GM12878 (cell line): ENCODE measurements around the gene SRRM5. TPM values are rescaled to one million over a fixed set of nuclear protein-coding genes. Genes with fewer than 3 reads are reported as not detected.

Experiments used
- ATAC-seq: fragments of 200-7000 bp; cut with Tn5 transposase; 3 replicates; pipeline ENCODE4 v1.9.1; 2020; ENCODE audit warnings: mild to moderate bottlenecking, moderate library complexity
- BruUV-seq: library from RNA; stranded (reverse); fragments of 400-500 nt; replicated peaks from 2 replicates; lab custom pipeline; 2021; lab: Mats Ljungman, UMichigan
- CTCF ChIA-PET: fragments of 300-600 bp; sonication (Branson Sonifier 250); formaldehyde crosslinking; extraction: SDS; loops from one replicate; lab custom pipeline; 2021; ENCODE audit warnings: inconsistent platforms; lab: Yijun Ruan, JAX
- POLR2A ChIA-PET: fragments of 350-600 bp; formaldehyde crosslinking; extraction: SDS; loops from one replicate; lab custom pipeline; 2021; ENCODE audit warnings: inconsistent platforms; lab: Charles Lee
- RAD21 ChIA-PET: fragments of 300-600 bp; sonication (Branson Sonifier 250); formaldehyde crosslinking; loops from one replicate; lab custom pipeline; 2023; ENCODE audit warnings: antibody characterized with exemption; ENCODE audit not compliant: unreplicated experiment; lab: Charles Lee
- SMC1A ChIA-PET: fragments of 300-600 bp; sonication (Branson Sonifier 250); formaldehyde crosslinking; loops from one replicate; lab custom pipeline; 2023; ENCODE audit not compliant: unreplicated experiment, uncharacterized antibody; lab: Charles Lee
- DNase-seq: peaks from one replicate; pipeline ENCODE4 v3.0.0-alpha.2; 2011; ENCODE audit warnings: low read depth, low spot score
- FAIRE-seq: peaks from 3 replicates; lab custom pipeline; 2011; peaks lifted over from hg19 to GRCh38; lab: Jason Lieb, UNC
- H2AFZ ChIP-seq: 2 replicates; pipeline ENCODE4 v1.6.0; 2011; ENCODE audit warnings: low read depth, low read length, control low read depth; ENCODE audit not compliant: control insufficient read depth
- H3K27ac ChIP-seq: 2 replicates; pipeline ENCODE4 v1.5.1; 2011; ENCODE audit warnings: control low read depth; ENCODE audit not compliant: control insufficient read depth, insufficient read depth
- H3K27me3 ChIP-seq, 2 experiments: replicated peaks in 1 of 2; 2 replicates each; pipeline versions ENCODE4 v1.6.0 to v1.6.1; 2011; ENCODE audit warnings: low read length in 1 of 2; ENCODE audit not compliant: control insufficient read depth in 2 of 2, insufficient read depth in 2 of 2
- H3K36me3 ChIP-seq, 2 experiments: 2 replicates each; pipeline ENCODE4 v1.5.1; 2011; ENCODE audit warnings: low read length in 1 of 2; ENCODE audit not compliant: control insufficient read depth in 2 of 2, insufficient read depth in 2 of 2
- H3K4me1 ChIP-seq: 2 replicates; pipeline ENCODE4 v1.6.1; 2011; ENCODE audit warnings: mild to moderate bottlenecking, low read length, moderate library complexity, mixed read lengths; ENCODE audit not compliant: control insufficient read depth, insufficient read depth
- H3K4me2 ChIP-seq: 2 replicates; pipeline ENCODE4 v1.6.0; 2011; ENCODE audit warnings: control low read depth; ENCODE audit not compliant: control insufficient read depth, insufficient read depth
- H3K4me3 ChIP-seq: fragments of 200-600 bp; sonication (generic); 2 replicates; pipeline ENCODE4 v1.5.1; 2016
- H3K79me2 ChIP-seq: 2 replicates; pipeline ENCODE4 v1.6.0; 2011; ENCODE audit warnings: low read length; ENCODE audit not compliant: control insufficient read depth, insufficient read depth
- H3K9ac ChIP-seq: 2 replicates; pipeline ENCODE4 v1.8.0; 2011; ENCODE audit warnings: low read length, control low read depth, mixed read lengths; ENCODE audit not compliant: control insufficient read depth, insufficient read depth
- H3K9me3 ChIP-seq: replicated peaks from 3 replicates; pipeline ENCODE4 v1.5.1; 2011; ENCODE audit warnings: mild to moderate bottlenecking, low read length; ENCODE audit not compliant: control insufficient read depth, insufficient read depth
- H4K20me1 ChIP-seq: 2 replicates; pipeline ENCODE4 v1.6.0; 2011; ENCODE audit not compliant: control insufficient read depth, insufficient read depth
- ATF7 ChIP-seq: fragments of 450-650 bp; IDR thresholded peaks from 2 replicates; pipeline ENCODE4 v1.6.1; 2016; ENCODE audit warnings: low read depth, mild to moderate bottlenecking
- CHD1 ChIP-seq: IDR thresholded peaks from 2 replicates; pipeline ENCODE4 v1.6.1; 2012; ENCODE audit warnings: low read depth, low read length, improper control_type of control experiment
- CREM ChIP-seq: IDR thresholded peaks from 2 replicates; pipeline ENCODE4 v1.6.1; 2014; ENCODE audit warnings: antibody characterized with exemption, low read depth
- ELK1 ChIP-seq: IDR thresholded peaks from 2 replicates; pipeline ENCODE4 v1.6.1; 2012; ENCODE audit warnings: low read depth, low read length, improper control_type of control experiment
- FOXK2 ChIP-seq: fragments of 450-650 bp; IDR thresholded peaks from 2 replicates; pipeline ENCODE4 v1.6.1; 2017; ENCODE audit warnings: mild to moderate bottlenecking, moderate library complexity
- GABPA ChIP-seq: IDR thresholded peaks from 2 replicates; pipeline ENCODE4 v1.6.1; 2014; ENCODE audit warnings: antibody characterized with exemption, low read depth, mild to moderate bottlenecking, inconsistent platforms
- HDGF ChIP-seq: fragments of 450-650 bp; IDR thresholded peaks from 2 replicates; pipeline ENCODE4 v1.6.1; 2016; ENCODE audit warnings: antibody characterized with exemption
- IKZF1 ChIP-seq: fragments of 450-650 bp; conservative IDR thresholded peaks from 2 replicates; pipeline ENCODE4 v1.6.1; 2017; ENCODE audit warnings: antibody characterized with exemption, mild to moderate bottlenecking
- IRF4 ChIP-seq: IDR thresholded peaks from 2 replicates; pipeline ENCODE4 v1.6.1; 2011; ENCODE audit warnings: low read depth, low read length
- IRF5 ChIP-seq: fragments of 450-650 bp; IDR thresholded peaks from 2 replicates; pipeline ENCODE4 v1.6.1; 2017; ENCODE audit warnings: borderline replicate concordance
- PAX8 ChIP-seq: fragments of 450-650 bp; IDR thresholded peaks from 2 replicates; pipeline ENCODE4 v1.6.1; 2017; ENCODE audit warnings: mild to moderate bottlenecking, moderate library complexity
- PKNOX1 ChIP-seq: fragments of 450-650 bp; IDR thresholded peaks from 2 replicates; pipeline ENCODE4 v1.6.1; 2016; ENCODE audit warnings: mild to moderate bottlenecking
- RAD51 ChIP-seq: fragments of 450-650 bp; IDR thresholded peaks from 2 replicates; pipeline ENCODE4 v1.6.1; 2016; ENCODE audit warnings: moderate library complexity, mild to moderate bottlenecking, inconsistent platforms
- SMC3 ChIP-seq: IDR thresholded peaks from 2 replicates; pipeline ENCODE4 v1.6.1; 2011; ENCODE audit warnings: low read length, improper control_type of control experiment, borderline replicate concordance
- ZNF687 ChIP-seq: fragments of 450-650 bp; IDR thresholded peaks from 2 replicates; pipeline ENCODE4 v1.6.1; 2017; ENCODE audit warnings: mild to moderate bottlenecking, moderate library complexity
- WGBS: methylation state at CpG from one replicate; pipeline ENCODE4 v1.1.6; 2016; ENCODE audit warnings: low lambda C conversion rate; ENCODE audit not compliant: insufficient replicate concordance, insufficient coverage; ENCODE audit errors: missing lambda C conversion rate; 5-methylcytosine and 5-hydroxymethylcytosine counted together
- in situ Hi-C: fragments of 300-500 bp; cut with MboI; formaldehyde crosslinking; loops from 9 replicates; pipeline ENCODE4 v1.14.3; 2018; ENCODE audit warnings: mixed read lengths
- intact Hi-C: fragments of 100-400 bp; cut with micrococcal nuclease; formaldehyde crosslinking; loops from one replicate; pipeline ENCODE4 v1.14.2; 2022; ENCODE audit not compliant: unreplicated experiment
- polyA plus RNA-seq, 11 experiments: library from polyadenylated mRNA; depleted of rRNA in 4 of 11; unstranded in 6 of 11; stranded (reverse) in 5 of 11; fragments of >200 nt; fragmentation: Nextera tagmentation in 4 of 11; fragmentation: Illumina TruSeq in 1 of 11; extraction: Ambion mirVana in 4 of 11; extraction: Trizol in 1 of 11; gene quantifications; 1 replicate in 1 of 11; 2 replicates in 10 of 11; pipeline versions ENCODE4 v1.2.1 to v1.2.3, GENCODE V29; 2011 to 2016; ENCODE audit warnings: inconsistent platforms in 2 of 11, missing spikeins in 2 of 11, low read depth in 1 of 11
- total RNA-seq, 4 experiments: library from RNA; depleted of rRNA in 3 of 4; stranded (reverse); fragments of >200 nt in 3 of 4; fragmentation: Illumina TruSeq in 1 of 4; extraction: Trizol in 1 of 4; gene quantifications; 2 replicates each; pipeline versions ENCODE4 v1.2.1 to v1.2.3, GENCODE V29; 2013 to 2021

Gene SRRM5
- total and polyA plus RNA-seq, 10 of the 15 experiments (the other 5 are each of a cell fraction or from before 2014, with no cell fraction given): 0.06 to 0.38 (median 0.24) TPM; not detected in 2

- no peak for TF ChIP-seq PAX8
These were observed 40.1 kb downstream of the SRRM5 start (continued) for GRCh38 chr19:43651758-43652545.

GRCh38 chr19:43652546-43652874 is 40.6 kb downstream of the SRRM5 start:
- no peak overlapping the region for H3K4me3 ChIP-seq
- WGBS: 56% methylated on average over 5 of the region's 5 CpGs
- no peaks in the 10 kb centered on the region for H3K27me3 ChIP-seq
- RAD21 ChIA-PET: interaction anchor here (0.9 to 1.7 kb wide), 3 partner anchors 16 to 205 kb away, joined by 3 to 4 read pairs (median 4); no protein-coding TSS in a partner anchor
- H3K4me1 ChIP-seq: no peaks in the 10 kb centered on the region
- H3K4me2 ChIP-seq: no peak overlapping the region
- FAIRE-seq (no peak), DNase-seq (no peak), ATAC-seq (no peak)
- intact Hi-C loops (loop anchor here (5.0 kb wide), 1 partner anchor 205 kb away; no protein-coding TSS in a partner anchor), in situ Hi-C loops (no loop called here)
- no peak overlapping the region for H3K27ac ChIP-seq
- no TSS peak for BruUV-seq
- H3K9me3 ChIP-seq: no peaks in the 10 kb centered on the region; the same call in 2 of the 3 replicates
- no peak overlapping the region for H2AFZ ChIP-seq
- CTCF ChIA-PET: interaction anchor here (0.7 to 2.2 kb wide), 10 partner anchors 11 to 220 kb away, joined by 3 to 15 read pairs (median 4); partner anchors contain the start of genes IRGQ, PINLYP, XRCC1 and ZNF575
- H3K79me2 ChIP-seq: no peaks in the 10 kb centered on the region
- H4K20me1 ChIP-seq: no peaks in the 10 kb centered on the region
- no peaks in the 10 kb centered on the region for H3K36me3 ChIP-seq
- H3K9ac ChIP-seq: no peak overlapping the region
- POLR2A ChIA-PET: no interaction called here
- SMC1A ChIA-PET: interaction anchor here (0.6 to 2.0 kb wide), 8 partner anchors 78 to 205 kb away, joined by 3 to 7 read pairs (median 4); no protein-coding TSS in a partner anchor
- TF ChIP-seq ZNF687: no peak
- no peak for TF ChIP-seq HDGF
- TF ChIP-seq FOXK2: no peak
- TF ChIP-seq IRF4: no peak
- no peak for TF ChIP-seq SMC3
- no peak for TF ChIP-seq RAD51
- TF ChIP-seq IRF5: no peak
- TF ChIP-seq ATF7: no peak
- TF ChIP-seq ELK1: no peak
- TF ChIP-seq CREM: no peak
- TF ChIP-seq CHD1: no peak
- TF ChIP-seq GABPA: no peak
- no peak for TF ChIP-seq PKNOX1
- TF ChIP-seq IKZF1: no peak
